ENCODE data around the gene RAB35. TPM values are rescaled to one million over a fixed set of nuclear protein-coding genes. Genes with fewer than 3 reads are reported as not detected.

Gene RAB35
- total RNA-seq, result 10 to 100 TPM; 14.2 to 63.1 (median 23.2) TPM

DNA sequence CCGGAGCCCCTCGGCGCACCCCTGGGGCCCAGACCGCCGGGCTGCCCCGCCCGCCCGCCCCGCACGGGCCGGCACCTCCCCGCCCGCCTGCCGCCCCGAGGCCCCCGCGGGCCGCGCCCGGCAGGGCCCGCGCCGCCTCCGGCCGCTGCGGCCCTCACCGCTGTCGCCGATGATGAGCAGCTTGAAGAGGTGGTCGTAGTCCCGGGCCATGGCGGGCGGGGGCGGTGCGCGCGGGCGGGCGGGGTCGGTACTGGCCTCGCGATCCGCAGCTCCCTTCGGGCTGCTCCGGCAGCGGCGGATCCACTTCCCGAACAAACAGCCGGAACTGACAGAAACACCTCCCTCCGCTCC lies at the start of gene RAB35:
Gene RAB35, minus strand, starts transcription at position 313 of the 351 bp plus-strand sequence. Its CDS starts 103 bp downstream, at position 210.
- ATAC-seq (ENCODE audit: low FRiP score in 2 of 2) (no peak), DNase-seq (no peak)
- Histone ChIP-seq H3K4me1 (peaks cover 32 to 55% (median 45%) of the 10 kb centered on the region in 4 donors), H3K4me3 (peak within 1 kb of the TSS; percentile 73 to 98 (median 86)), H3K9me3 (no peaks in the 10 kb centered on the region), H3K27ac (peak within 1 kb of the TSS; percentile 92), H3K27me3 (no peaks in the 10 kb centered on the region), H3K36me3 (peaks cover 0 to 12% (median 2%) of the 10 kb centered on the region in 4 donors)
- TF ChIP-seq, protein P1, sequence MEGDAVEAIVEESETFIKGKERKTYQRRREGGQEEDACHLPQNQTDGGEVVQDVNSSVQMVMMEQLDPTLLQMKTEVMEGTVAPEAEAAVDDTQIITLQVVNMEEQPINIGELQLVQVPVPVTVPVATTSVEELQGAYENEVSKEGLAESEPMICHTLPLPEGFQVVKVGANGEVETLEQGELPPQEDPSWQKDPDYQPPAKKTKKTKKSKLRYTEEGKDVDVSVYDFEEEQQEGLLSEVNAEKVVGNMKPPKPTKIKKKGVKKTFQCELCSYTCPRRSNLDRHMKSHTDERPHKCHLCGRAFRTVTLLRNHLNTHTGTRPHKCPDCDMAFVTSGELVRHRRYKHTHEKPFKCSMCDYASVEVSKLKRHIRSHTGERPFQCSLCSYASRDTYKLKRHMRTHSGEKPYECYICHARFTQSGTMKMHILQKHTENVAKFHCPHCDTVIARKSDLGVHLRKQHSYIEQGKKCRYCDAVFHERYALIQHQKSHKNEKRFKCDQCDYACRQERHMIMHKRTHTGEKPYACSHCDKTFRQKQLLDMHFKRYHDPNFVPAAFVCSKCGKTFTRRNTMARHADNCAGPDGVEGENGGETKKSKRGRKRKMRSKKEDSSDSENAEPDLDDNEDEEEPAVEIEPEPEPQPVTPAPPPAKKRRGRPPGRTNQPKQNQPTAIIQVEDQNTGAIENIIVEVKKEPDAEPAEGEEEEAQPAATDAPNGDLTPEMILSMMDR (IDR thresholded peaks at IDR 0.05), result no peak
- TF ChIP-seq POLR2AphosphoS5 (IDR thresholded peaks at IDR 0.05) (no peak), EP300 (IDR thresholded peaks at IDR 0.05) (no peak), POLR2A (IDR thresholded peaks at IDR 0.05) (no peak)
- WGBS, 2 donors, result 3% methylated on average over 7 of the region's 50 CpGs; no CpG with 5 or more reads in 1 of the 2 donors

- Histone ChIP-seq H3K27me3 (no peaks in the 10 kb centered on the region), H3K9me3 (no peaks in the 10 kb centered on the region), H3K27ac (no peak overlapping the region), H3K4me3 (no peak overlapping the region), H3K36me3 (peaks cover 29 to 99% (median 83%) of the 10 kb centered on the region in 4 donors), H3K4me1 (no peaks in the 10 kb centered on the region)
- ATAC-seq (ENCODE audit: low FRiP score in 2 of 2) (no peak), DNase-seq (no peak)
- TF ChIP-seq POLR2AphosphoS5 (IDR thresholded peaks at IDR 0.05) (no peak), POLR2A (IDR thresholded peaks at IDR 0.05) (no peak), EP300 (IDR thresholded peaks at IDR 0.05) (no peak)
- TF ChIP-seq, protein P1 (IDR thresholded peaks at IDR 0.05), result no peak
- WGBS, 2 donors, result 94 to 96% methylated on average over 9 to 11 of the region's 11 CpGs
Observed at GRCh38 chr12:120164293-120164692, 47.7 kb upstream of the RAB35 start.

GRCh38 chr12:120162763-120163162 lies 46.2 kb upstream of the RAB35 start:
- 87 to 91% methylated on average over 6 to 8 of the region's 8 CpGs for WGBS, 2 donors
- TF ChIP-seq POLR2A (IDR thresholded peaks at IDR 0.05) (no peak), EP300 (IDR thresholded peaks at IDR 0.05) (no peak), POLR2AphosphoS5 (IDR thresholded peaks at IDR 0.05) (no peak)
- TF ChIP-seq, protein P1 (IDR thresholded peaks at IDR 0.05), result no peak
- H3K9me3 ChIP-seq, result no peaks in the 10 kb centered on the region
- DNase-seq, result no peak
- H3K4me3 ChIP-seq, result no peak overlapping the region
- no peaks in the 10 kb centered on the region for H3K27me3 ChIP-seq
- ATAC-seq (ENCODE audit: low FRiP score in 2 of 2), result peak in 1 of 2 donors; percentile 5
- peaks cover 33 to 97% (median 82%) of the 10 kb centered on the region in 4 donors for H3K36me3 ChIP-seq
- H3K27ac ChIP-seq, result no peak overlapping the region
- H3K4me1 ChIP-seq, result no peaks in the 10 kb centered on the region

- TF ChIP-seq EP300 (IDR thresholded peaks at IDR 0.05) (no peak), POLR2AphosphoS5 (IDR thresholded peaks at IDR 0.05) (no peak), POLR2A (IDR thresholded peaks at IDR 0.05) (no peak)
- TF ChIP-seq, protein P1 (IDR thresholded peaks at IDR 0.05), result no peak
- no peak for DNase-seq
- ATAC-seq (ENCODE audit: low FRiP score in 2 of 2), result no peak
- peaks cover 37 to 97% (median 84%) of the 10 kb centered on the region in 4 donors for H3K36me3 ChIP-seq
- no peaks in the 10 kb centered on the region for H3K4me1 ChIP-seq
- H3K4me3 ChIP-seq, result no peak overlapping the region
- H3K27me3 ChIP-seq, result no peaks in the 10 kb centered on the region
- no peaks in the 10 kb centered on the region for H3K9me3 ChIP-seq
- WGBS, 2 donors, result 94 to 97% methylated on average over 11 of the region's 11 CpGs
- H3K27ac ChIP-seq, result no peak overlapping the region
Observed at GRCh38 chr12:120161852-120162251, 45.3 kb upstream of the RAB35 start.
